IMR-90 (cell line): Measurements from ENCODE around the gene ABHD3. TPM values are rescaled to one million over a fixed set of nuclear protein-coding genes. Genes with fewer than 3 reads are reported as not detected.

Experiments
- ATAC-seq: fragments of 200-7000 bp; cut with Tn5 transposase; 2 replicates; pipeline ENCODE4 v1.9.1; 2020; ENCODE audit warnings: low read depth, mild to moderate bottlenecking, moderate library complexity
- BruUV-seq: library from RNA; stranded (reverse); fragments of 400-500 nt; replicated peaks from 2 replicates; lab custom pipeline; 2021; lab: Mats Ljungman, UMichigan
- CTCF ChIA-PET: fragments of 300-600 bp; formaldehyde crosslinking; extraction: SDS; loops from one replicate; lab custom pipeline; 2021; ENCODE audit warnings: antibody characterized with exemption; lab: Yijun Ruan, JAX
- POLR2A ChIA-PET: fragments of 300-600 bp; sonication (Branson Sonifier 250); formaldehyde crosslinking; loops from one replicate; lab custom pipeline; 2022; ENCODE audit warnings: antibody characterized with exemption; ENCODE audit not compliant: unreplicated experiment; lab: Charles Lee
- DNase-seq: peaks from one replicate; pipeline ENCODE4 v3.0.0; 2013
- H2AFZ ChIP-seq: replicated peaks from 2 replicates; pipeline ENCODE3; 2013; ENCODE audit warnings: low read length, mild to moderate bottlenecking; ENCODE audit not compliant: poor library complexity
- H2AK5ac ChIP-seq: 2 replicates; pipeline ENCODE4 v1.6.1; 2013; ENCODE audit warnings: low read depth, low read length, inconsistent platforms
- H2AK9ac ChIP-seq: replicated peaks from 2 replicates; pipeline ENCODE3; 2013; ENCODE audit warnings: mild to moderate bottlenecking, low read depth, low read length, moderate library complexity; ENCODE audit not compliant: poor library complexity
- H2BK120ac ChIP-seq: 2 replicates; pipeline ENCODE4 v1.6.1; 2013; ENCODE audit warnings: low read depth, low read length, inconsistent platforms
- H2BK15ac ChIP-seq: 3 replicates; pipeline ENCODE4 v1.6.1; 2013; ENCODE audit warnings: low read depth, low read length, inconsistent platforms
- H2BK20ac ChIP-seq: 2 replicates; pipeline ENCODE4 v1.6.1; 2013; ENCODE audit warnings: low read depth, mild to moderate bottlenecking, inconsistent platforms, low read length, moderate library complexity
- H2BK5ac ChIP-seq: 2 replicates; pipeline ENCODE4 v1.6.1; 2013; ENCODE audit warnings: mild to moderate bottlenecking, low read depth, low read length, inconsistent platforms; ENCODE audit not compliant: poor library complexity, severe bottlenecking
- H3K14ac ChIP-seq: replicated peaks from 2 replicates; pipeline ENCODE4 v1.6.1; 2013; ENCODE audit warnings: low read depth, low read length, inconsistent platforms
- H3K18ac ChIP-seq: 2 replicates; pipeline ENCODE4 v1.6.1; 2013; ENCODE audit warnings: low read depth, low read length, control low read depth
- H3K23ac ChIP-seq: 2 replicates; pipeline ENCODE4 v1.6.1; 2013; ENCODE audit warnings: low read depth, low read length, inconsistent platforms
- H3K27ac ChIP-seq: 2 replicates; pipeline ENCODE4 v1.5.1; 2013; ENCODE audit warnings: mild to moderate bottlenecking, control low read depth, low read length; ENCODE audit not compliant: insufficient read depth
- H3K27me3 ChIP-seq: 2 replicates; pipeline ENCODE4 v1.6.1; 2013; ENCODE audit warnings: low read length; ENCODE audit not compliant: control insufficient read depth, insufficient read depth
- H3K36me3 ChIP-seq: 2 replicates; pipeline ENCODE4 v1.6.1; 2013; ENCODE audit warnings: low read length, mixed read lengths; ENCODE audit not compliant: control insufficient read depth, insufficient read depth
- H3K4ac ChIP-seq: 2 replicates; pipeline ENCODE4 v1.6.1; 2013; ENCODE audit warnings: low read depth, low read length, inconsistent platforms
- H3K4me1 ChIP-seq: 2 replicates; pipeline ENCODE4 v1.6.1; 2013; ENCODE audit warnings: low read length, mixed read lengths; ENCODE audit not compliant: control insufficient read depth, insufficient read depth
- H3K4me2 ChIP-seq: 2 replicates; pipeline ENCODE4 v1.6.1; 2013; ENCODE audit warnings: low read depth, mild to moderate bottlenecking, control low read depth, low read length, moderate library complexity
- H3K4me3 ChIP-seq: 2 replicates; pipeline ENCODE4 v1.5.1; 2013; ENCODE audit warnings: low read depth, mild to moderate bottlenecking, control low read depth, low read length, moderate library complexity; ENCODE audit not compliant: insufficient read depth
- H3K56ac ChIP-seq: 2 replicates; pipeline ENCODE4 v1.6.1; 2013; ENCODE audit warnings: low read length, inconsistent platforms; ENCODE audit not compliant: insufficient read depth; ENCODE audit errors: extremely low read depth
- H3K79me1 ChIP-seq, 2 experiments: 2 replicates each; pipeline ENCODE4 v1.6.1; 2013; ENCODE audit warnings: low read length in 2 of 2, inconsistent platforms in 1 of 2, low read depth in 1 of 2
- H3K9ac ChIP-seq: 2 replicates; pipeline ENCODE4 v1.6.1; 2013; ENCODE audit warnings: low read depth, low read length, control low read depth
- H3K9me1 ChIP-seq: 2 replicates; pipeline ENCODE4 v1.6.1; 2013; ENCODE audit warnings: low read length, inconsistent platforms; ENCODE audit not compliant: insufficient read depth
- H3K9me3 ChIP-seq: 2 replicates; pipeline ENCODE4 v1.6.1; 2013; ENCODE audit warnings: low read length; ENCODE audit not compliant: control insufficient read depth, insufficient read depth
- H4K20me1 ChIP-seq: 2 replicates; pipeline ENCODE4 v1.6.1; 2013; ENCODE audit warnings: low read length, inconsistent platforms; ENCODE audit not compliant: insufficient read depth
- H4K5ac ChIP-seq: 2 replicates; pipeline ENCODE4 v1.6.1; 2013; ENCODE audit warnings: mild to moderate bottlenecking, low read depth, low read length, control low read depth
- H4K8ac ChIP-seq, 2 experiments: 2 replicates each; pipeline ENCODE4 v1.6.1; 2013; ENCODE audit warnings: low read depth in 2 of 2, low read length in 2 of 2, control low read depth in 1 of 2, inconsistent platforms in 1 of 2
- H4K91ac ChIP-seq: 2 replicates; pipeline ENCODE4 v1.6.1; 2013; ENCODE audit warnings: low read depth, low read length, inconsistent platforms; ENCODE audit not compliant: insufficient read depth
- BHLHE40 ChIP-seq: fragments of 150-350 bp; IDR thresholded peaks from 2 replicates; pipeline ENCODE4 v1.6.1; 2016; ENCODE audit warnings: mild to moderate bottlenecking, low read depth, low read length
- CEBPB ChIP-seq: IDR thresholded peaks from 2 replicates; pipeline ENCODE4 v1.6.1; 2012; ENCODE audit warnings: low read depth, low read length, improper control_type of control experiment
- CHD1 ChIP-seq: IDR thresholded peaks from 2 replicates; pipeline ENCODE4 v1.6.1; 2012; ENCODE audit warnings: low read depth, low read length, improper control_type of control experiment
- CTCF ChIP-seq: conservative IDR thresholded peaks from 2 replicates; pipeline ENCODE4 v1.5.1; 2012; ENCODE audit warnings: mild to moderate bottlenecking, low read depth, low read length, improper control_type of control experiment
- ELK1 ChIP-seq: fragments of 150-350 bp; IDR thresholded peaks from 2 replicates; pipeline ENCODE4 v1.6.1; 2016; ENCODE audit warnings: low read depth, mild to moderate bottlenecking, low read length, moderate library complexity, borderline replicate concordance
- FOS ChIP-seq: fragments of 150-350 bp; IDR thresholded peaks from 2 replicates; pipeline ENCODE4 v1.6.1; 2016; ENCODE audit warnings: low read depth, low read length
- MAZ ChIP-seq: IDR thresholded peaks from 2 replicates; pipeline ENCODE4 v1.6.1; 2012; ENCODE audit warnings: low read depth, mild to moderate bottlenecking, low read length, improper control_type of control experiment, moderate library complexity, borderline replicate concordance
- MXI1 ChIP-seq: IDR thresholded peaks from 2 replicates; pipeline ENCODE4 v1.6.1; 2012; ENCODE audit warnings: low read depth, mild to moderate bottlenecking, low read length, moderate library complexity, borderline replicate concordance
- POLR2A ChIP-seq: IDR thresholded peaks from 2 replicates; pipeline ENCODE4 v1.6.1; 2012; ENCODE audit warnings: mild to moderate bottlenecking, low read depth, low read length
- RAD21 ChIP-seq: IDR thresholded peaks from 2 replicates; pipeline ENCODE4 v1.6.1; 2012; ENCODE audit warnings: low read length, improper control_type of control experiment
- RCOR1 ChIP-seq: IDR thresholded peaks from 2 replicates; pipeline ENCODE4 v1.6.1; 2012; ENCODE audit warnings: mild to moderate bottlenecking, low read length, improper control_type of control experiment; ENCODE audit not compliant: insufficient replicate concordance
- SMC3 ChIP-seq: fragments of 150-350 bp; IDR thresholded peaks from 2 replicates; pipeline ENCODE4 v1.6.1; 2016; ENCODE audit warnings: low read depth, mild to moderate bottlenecking, antibody characterized with exemption, low read length, moderate library complexity
- USF2 ChIP-seq: fragments of 150-350 bp; IDR thresholded peaks from 2 replicates; pipeline ENCODE4 v1.6.1; 2017; ENCODE audit warnings: mild to moderate bottlenecking, antibody characterized with exemption, low read length, low read depth
- WGBS, 2 experiments: methylation state at CpG; one replicate each; pipeline versions ENCODE4 v1.1.5 to v1.1.7; 2013; ENCODE audit warnings: missing lambda C conversion rate in 2 of 2; ENCODE audit not compliant: insufficient read length in 1 of 2; ENCODE audit errors: extremely low coverage in 2 of 2; 5-methylcytosine and 5-hydroxymethylcytosine counted together
- dilution Hi-C: fragments of 300-500 bp; cut with HindIII; formaldehyde crosslinking; loops from one replicate; pipeline ENCODE4 v1.14.3; 2018; ENCODE audit warnings: low sequenced_read_pairs; ENCODE audit not compliant: unreplicated experiment
- in situ Hi-C: fragments of 300-500 bp; cut with MboI; formaldehyde crosslinking; loops from 3 replicates; pipeline ENCODE4 v1.14.3; 2019; ENCODE audit warnings: low sequenced_read_pairs, inconsistent platforms, mixed read lengths
- intact Hi-C: fragments of 100-400 bp; cut with micrococcal nuclease; formaldehyde crosslinking; loops from 2 replicates; pipeline ENCODE4 v1.10.0; 2022
- polyA plus RNA-seq, 3 experiments: library from polyadenylated mRNA; depleted of rRNA; stranded (reverse); fragments of >200 nt; gene quantifications; 2 replicates each; pipeline ENCODE4 v1.2.3, GENCODE V29; 2012; ENCODE audit warnings: low replicate concordance in 1 of 3
- total RNA-seq: library from RNA; depleted of rRNA; stranded (reverse); fragments of >200 nt; gene quantifications from 2 replicates; pipeline ENCODE4 v1.2.3, GENCODE V29; 2012

ABHD3 gene
- total and polyA plus RNA-seq, 2 of the 4 experiments (the other 2 are of a cell fraction): 4.5 to 5.5 TPM

- H3K18ac ChIP-seq: no peak overlapping the region
- dilution Hi-C loops (no loop called here), intact Hi-C loops (loop anchor here (10.0 kb wide), 2 partner anchors 107 to 133 kb away; partner anchors contain the start of gene SNRPD1), in situ Hi-C loops (no loop called here)
- no TSS peak for BruUV-seq
- CTCF ChIA-PET: no interaction called here
- H2AK9ac ChIP-seq: no peak overlapping the region
- peaks cover 3% of the 10 kb centered on the region; the same call in 1 of the 2 replicates for H3K9me1 ChIP-seq
- no peaks in the 10 kb centered on the region for H3K4me1 ChIP-seq
- H3K56ac ChIP-seq: no peak overlapping the region
- no peak overlapping the region for H2BK15ac ChIP-seq
- H4K5ac ChIP-seq: no peak overlapping the region
- no peak overlapping the region for H2BK5ac ChIP-seq
- H2BK20ac ChIP-seq: no peak overlapping the region
- peaks cover 16 to 55% of the 10 kb centered on the region in 2 experiments for H3K79me1 ChIP-seq
- H3K36me3 ChIP-seq: no peaks in the 10 kb centered on the region; the same call in 1 of the 2 replicates
- no CpG with 5 or more reads among the region's 2 CpGs for whole genome bisulfite sequencing, 2 experiments
- no peak overlapping the region for H3K14ac ChIP-seq
- peaks cover 27% of the 10 kb centered on the region for H4K20me1 ChIP-seq
- H2AFZ ChIP-seq: no peak overlapping the region
- no peak overlapping the region for H2BK120ac ChIP-seq
- H3K4me2 ChIP-seq: no peak overlapping the region
- no peak for DNase-seq
- no peaks in the 10 kb centered on the region for H3K9me3 ChIP-seq
- no peak overlapping the region for H3K4ac ChIP-seq
- TF ChIP-seq MXI1 (no peak), BHLHE40 (no peak), FOS (no peak), CHD1 (no peak), POLR2A (no peak), ELK1 (no peak), MAZ (no peak), RCOR1 (no peak), CTCF (no peak), SMC3 (no peak), CEBPB (no peak), RAD21 (no peak), USF2 (no peak)
- H4K91ac ChIP-seq: no peak overlapping the region
- H2AK5ac ChIP-seq: no peak overlapping the region
- no peak for ATAC-seq
- H3K27me3 ChIP-seq: no peaks in the 10 kb centered on the region
- POLR2A ChIA-PET: no interaction called here
- H3K23ac ChIP-seq: no peak overlapping the region
- no peak overlapping the region for H3K9ac ChIP-seq
- no peak overlapping the region for H4K8ac ChIP-seq
- H3K4me3 ChIP-seq: no peak overlapping the region
- no peak overlapping the region for H3K27ac ChIP-seq
These were observed 43.5 kb upstream of the ABHD3 start for GRCh38 chr18:21747764-21748693.
